CMK (cell line): ENCODE data around the gene PRR3.
"Not testable (repeated sequence)": the region's sequence is repeated elsewhere in the genome, so short reads cannot be mapped to it uniquely, and the experiment has no call there.

ENCODE experiments used
- DNase-seq: peaks from one replicate; pipeline ENCODE4 v3.0.0-alpha.2; 2010; ENCODE audit warnings: low read depth

The PRR3 gene

GRCh38 chr6:30571762-30572082 lies 14.6 kb downstream of the PRR3 start:
- no peak for DNase-seq

GRCh38 chr6:30572148-30572547 lies 15.1 kb downstream of the PRR3 start:
- no peak for DNase-seq

GRCh38 chr6:30573113-30573512 lies 16.0 kb downstream of the PRR3 start:
- no peak for DNase-seq

GRCh38 chr6:30578051-30578450 lies 21.0 kb downstream of the PRR3 start:
- no peak for DNase-seq

GRCh38 chr6:30583921-30584320 lies 26.8 kb downstream of the PRR3 start:
- DNase-seq, result no peak

GRCh38 chr6:30589754-30590358 lies 32.8 kb downstream of the PRR3 start:
- no peak for DNase-seq

- no peak for DNase-seq
Measured at GRCh38 chr6:30590509-30590908, 33.4 kb downstream of the PRR3 start.

GRCh38 chr6:30591008-30591407 lies 33.9 kb downstream of the PRR3 start:
- no peak for DNase-seq

GRCh38 chr6:30592287-30592686 lies 35.2 kb downstream of the PRR3 start:
- DNase-seq, result no peak

GRCh38 chr6:30597315-30598144 lies 40.4 kb downstream of the PRR3 start:
- DNase-seq, result not testable (repeated sequence)

GRCh38 chr6:30598912-30599624 lies 42.0 kb downstream of the PRR3 start:
- DNase-seq, result no peak

- no peak for DNase-seq
Measured at GRCh38 chr6:30599625-30600324, 42.7 kb downstream of the PRR3 start.

GRCh38 chr6:30600451-30600961 lies 43.4 kb downstream of the PRR3 start:
- DNase-seq, result no peak

- no peak for DNase-seq
Measured at GRCh38 chr6:30601436-30601814, 44.3 kb downstream of the PRR3 start.

- DNase-seq, result no peak
Measured at GRCh38 chr6:30601815-30602641, 44.9 kb downstream of the PRR3 start.

GRCh38 chr6:30603961-30604360 lies 46.9 kb downstream of the PRR3 start:
- no peak for DNase-seq

GRCh38 chr6:30610065-30610464 lies 53.0 kb downstream of the PRR3 start:
- no peak for DNase-seq

GRCh38 chr6:30611150-30611855 lies 54.2 kb downstream of the PRR3 start:
- no peak for DNase-seq

- DNase-seq, result no peak
Measured at GRCh38 chr6:30611856-30612194, 54.7 kb downstream of the PRR3 start.

- no peak for DNase-seq
Measured at GRCh38 chr6:30612213-30612612, 55.1 kb downstream of the PRR3 start.

GRCh38 chr6:30612687-30613248 lies 55.7 kb downstream of the PRR3 start:
- no peak for DNase-seq
